Measurements from ENCODE around the gene IPO4. TPM values are rescaled to one million over a fixed set of nuclear protein-coding genes. Genes with fewer than 3 reads are reported as not detected.

Gene IPO4
- total and polyA plus RNA-seq, 2 experiments from 2014 or later, result 34.2 to 105 TPM

DNA sequence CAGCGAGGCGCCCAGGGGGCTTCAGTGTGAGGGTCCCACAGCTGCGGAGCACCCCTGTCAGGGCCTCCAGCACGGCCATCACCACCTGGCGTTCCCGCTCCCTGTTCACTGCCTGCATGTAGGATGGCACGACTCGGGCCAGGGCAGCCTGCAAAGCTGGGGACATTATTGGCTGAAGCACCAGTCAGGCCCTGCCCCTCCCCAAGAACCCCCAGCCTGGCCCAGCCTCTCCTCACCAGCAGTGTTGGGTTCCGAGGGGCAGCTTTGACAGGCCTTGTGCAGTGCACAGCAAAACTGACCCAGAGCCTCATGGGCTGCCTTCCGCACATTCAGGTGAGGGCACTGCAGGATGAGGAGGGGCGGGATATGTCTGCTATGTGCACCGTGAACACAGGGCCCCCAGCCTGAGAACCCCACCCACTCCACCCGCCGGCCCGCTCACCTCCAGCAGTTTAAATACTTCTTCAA lies 5.6 kb downstream of the IPO4 start:
- no peak overlapping the region for H3K27ac Mint-ChIP-seq
- H3K27ac ChIP-seq (ENCODE audit: low read depth), result no peak overlapping the region
- H3K4me1 Mint-ChIP-seq, result peaks cover 10% of the 10 kb centered on the region
- H3K27me3 ChIP-seq (ENCODE audit: insufficient read depth), result no peaks in the 10 kb centered on the region
- H3K4me3 ChIP-seq, result no peak overlapping the region
- peaks cover 13% of the 10 kb centered on the region; the same call in 1 of the 2 replicates for H3K79me2 ChIP-seq (replicated peaks; ENCODE audit: insufficient read depth)
- peaks cover 33% of the 10 kb centered on the region for H3K27me3 Mint-ChIP-seq (ENCODE audit: insufficient read depth, low read depth, poor library complexity)
- H3K4me2 ChIP-seq, result no peak overlapping the region
- H3K4me1 ChIP-seq (ENCODE audit: insufficient read depth), result peaks cover 4% of the 10 kb centered on the region; the same call in 1 of the 2 replicates
- no peak for ATAC-seq
- TF ChIP-seq, protein P1, sequence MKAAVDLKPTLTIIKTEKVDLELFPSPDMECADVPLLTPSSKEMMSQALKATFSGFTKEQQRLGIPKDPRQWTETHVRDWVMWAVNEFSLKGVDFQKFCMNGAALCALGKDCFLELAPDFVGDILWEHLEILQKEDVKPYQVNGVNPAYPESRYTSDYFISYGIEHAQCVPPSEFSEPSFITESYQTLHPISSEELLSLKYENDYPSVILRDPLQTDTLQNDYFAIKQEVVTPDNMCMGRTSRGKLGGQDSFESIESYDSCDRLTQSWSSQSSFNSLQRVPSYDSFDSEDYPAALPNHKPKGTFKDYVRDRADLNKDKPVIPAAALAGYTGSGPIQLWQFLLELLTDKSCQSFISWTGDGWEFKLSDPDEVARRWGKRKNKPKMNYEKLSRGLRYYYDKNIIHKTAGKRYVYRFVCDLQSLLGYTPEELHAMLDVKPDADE (IDR thresholded peaks at IDR 0.05), result no peak
- TF ChIP-seq STAT1 (IDR thresholded peaks at IDR 0.05; ENCODE audit: unreplicated experiment), result no peak
- TF ChIP-seq ZNF114 (CRISPR knock-in tag; IDR thresholded peaks at IDR 0.05), result no peak
- no peak for TF ChIP-seq POLR2AphosphoS5 (IDR thresholded peaks at IDR 0.05; ENCODE audit: low read depth)
- TF ChIP-seq, protein P2, sequence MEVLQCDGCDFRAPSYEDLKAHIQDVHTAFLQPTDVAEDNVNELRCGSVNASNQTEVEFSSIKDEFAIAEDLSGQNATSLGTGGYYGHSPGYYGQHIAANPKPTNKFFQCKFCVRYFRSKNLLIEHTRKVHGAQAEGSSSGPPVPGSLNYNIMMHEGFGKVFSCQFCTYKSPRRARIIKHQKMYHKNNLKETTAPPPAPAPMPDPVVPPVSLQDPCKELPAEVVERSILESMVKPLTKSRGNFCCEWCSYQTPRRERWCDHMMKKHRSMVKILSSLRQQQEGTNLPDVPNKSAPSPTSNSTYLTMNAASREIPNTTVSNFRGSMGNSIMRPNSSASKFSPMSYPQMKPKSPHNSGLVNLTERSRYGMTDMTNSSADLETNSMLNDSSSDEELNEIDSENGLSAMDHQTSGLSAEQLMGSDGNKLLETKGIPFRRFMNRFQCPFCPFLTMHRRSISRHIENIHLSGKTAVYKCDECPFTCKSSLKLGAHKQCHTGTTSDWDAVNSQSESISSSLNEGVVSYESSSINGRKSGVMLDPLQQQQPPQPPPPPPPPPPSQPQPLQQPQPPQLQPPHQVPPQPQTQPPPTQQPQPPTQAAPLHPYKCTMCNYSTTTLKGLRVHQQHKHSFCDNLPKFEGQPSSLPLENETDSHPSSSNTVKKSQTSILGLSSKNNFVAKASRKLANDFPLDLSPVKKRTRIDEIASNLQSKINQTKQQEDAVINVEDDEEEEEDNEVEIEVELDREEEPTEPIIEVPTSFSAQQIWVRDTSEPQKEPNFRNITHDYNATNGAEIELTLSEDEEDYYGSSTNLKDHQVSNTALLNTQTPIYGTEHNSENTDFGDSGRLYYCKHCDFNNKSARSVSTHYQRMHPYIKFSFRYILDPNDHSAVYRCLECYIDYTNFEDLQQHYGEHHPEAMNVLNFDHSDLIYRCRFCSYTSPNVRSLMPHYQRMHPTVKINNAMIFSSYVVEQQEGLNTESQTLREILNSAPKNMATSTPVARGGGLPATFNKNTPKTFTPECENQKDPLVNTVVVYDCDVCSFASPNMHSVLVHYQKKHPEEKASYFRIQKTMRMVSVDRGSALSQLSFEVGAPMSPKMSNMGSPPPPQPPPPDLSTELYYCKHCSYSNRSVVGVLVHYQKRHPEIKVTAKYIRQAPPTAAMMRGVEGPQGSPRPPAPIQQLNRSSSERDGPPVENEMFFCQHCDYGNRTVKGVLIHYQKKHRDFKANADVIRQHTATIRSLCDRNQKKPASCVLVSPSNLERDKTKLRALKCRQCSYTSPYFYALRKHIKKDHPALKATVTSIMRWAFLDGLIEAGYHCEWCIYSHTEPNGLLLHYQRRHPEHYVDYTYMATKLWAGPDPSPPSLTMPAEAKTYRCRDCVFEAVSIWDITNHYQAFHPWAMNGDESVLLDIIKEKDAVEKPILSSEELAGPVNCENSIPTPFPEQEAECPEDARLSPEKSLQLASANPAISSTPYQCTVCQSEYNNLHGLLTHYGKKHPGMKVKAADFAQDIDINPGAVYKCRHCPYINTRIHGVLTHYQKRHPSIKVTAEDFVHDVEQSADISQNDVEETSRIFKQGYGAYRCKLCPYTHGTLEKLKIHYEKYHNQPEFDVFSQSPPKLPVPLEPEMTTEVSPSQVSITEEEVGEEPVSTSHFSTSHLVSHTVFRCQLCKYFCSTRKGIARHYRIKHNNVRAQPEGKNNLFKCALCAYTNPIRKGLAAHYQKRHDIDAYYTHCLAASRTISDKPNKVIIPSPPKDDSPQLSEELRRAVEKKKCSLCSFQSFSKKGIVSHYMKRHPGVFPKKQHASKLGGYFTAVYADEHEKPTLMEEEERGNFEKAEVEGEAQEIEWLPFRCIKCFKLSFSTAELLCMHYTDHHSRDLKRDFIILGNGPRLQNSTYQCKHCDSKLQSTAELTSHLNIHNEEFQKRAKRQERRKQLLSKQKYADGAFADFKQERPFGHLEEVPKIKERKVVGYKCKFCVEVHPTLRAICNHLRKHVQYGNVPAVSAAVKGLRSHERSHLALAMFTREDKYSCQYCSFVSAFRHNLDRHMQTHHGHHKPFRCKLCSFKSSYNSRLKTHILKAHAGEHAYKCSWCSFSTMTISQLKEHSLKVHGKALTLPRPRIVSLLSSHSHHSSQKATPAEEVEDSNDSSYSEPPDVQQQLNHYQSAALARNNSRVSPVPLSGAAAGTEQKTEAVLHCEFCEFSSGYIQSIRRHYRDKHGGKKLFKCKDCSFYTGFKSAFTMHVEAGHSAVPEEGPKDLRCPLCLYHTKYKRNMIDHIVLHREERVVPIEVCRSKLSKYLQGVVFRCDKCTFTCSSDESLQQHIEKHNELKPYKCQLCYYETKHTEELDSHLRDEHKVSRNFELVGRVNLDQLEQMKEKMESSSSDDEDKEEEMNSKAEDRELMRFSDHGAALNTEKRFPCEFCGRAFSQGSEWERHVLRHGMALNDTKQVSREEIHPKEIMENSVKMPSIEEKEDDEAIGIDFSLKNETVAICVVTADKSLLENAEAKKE (CRISPR knock-in tag; IDR thresholded peaks at IDR 0.05), result no peak
- TF ChIP-seq EZH2 (IDR thresholded peaks at IDR 0.05; ENCODE audit: low read depth, unreplicated experiment), result no peak
- TF ChIP-seq, protein P3, sequence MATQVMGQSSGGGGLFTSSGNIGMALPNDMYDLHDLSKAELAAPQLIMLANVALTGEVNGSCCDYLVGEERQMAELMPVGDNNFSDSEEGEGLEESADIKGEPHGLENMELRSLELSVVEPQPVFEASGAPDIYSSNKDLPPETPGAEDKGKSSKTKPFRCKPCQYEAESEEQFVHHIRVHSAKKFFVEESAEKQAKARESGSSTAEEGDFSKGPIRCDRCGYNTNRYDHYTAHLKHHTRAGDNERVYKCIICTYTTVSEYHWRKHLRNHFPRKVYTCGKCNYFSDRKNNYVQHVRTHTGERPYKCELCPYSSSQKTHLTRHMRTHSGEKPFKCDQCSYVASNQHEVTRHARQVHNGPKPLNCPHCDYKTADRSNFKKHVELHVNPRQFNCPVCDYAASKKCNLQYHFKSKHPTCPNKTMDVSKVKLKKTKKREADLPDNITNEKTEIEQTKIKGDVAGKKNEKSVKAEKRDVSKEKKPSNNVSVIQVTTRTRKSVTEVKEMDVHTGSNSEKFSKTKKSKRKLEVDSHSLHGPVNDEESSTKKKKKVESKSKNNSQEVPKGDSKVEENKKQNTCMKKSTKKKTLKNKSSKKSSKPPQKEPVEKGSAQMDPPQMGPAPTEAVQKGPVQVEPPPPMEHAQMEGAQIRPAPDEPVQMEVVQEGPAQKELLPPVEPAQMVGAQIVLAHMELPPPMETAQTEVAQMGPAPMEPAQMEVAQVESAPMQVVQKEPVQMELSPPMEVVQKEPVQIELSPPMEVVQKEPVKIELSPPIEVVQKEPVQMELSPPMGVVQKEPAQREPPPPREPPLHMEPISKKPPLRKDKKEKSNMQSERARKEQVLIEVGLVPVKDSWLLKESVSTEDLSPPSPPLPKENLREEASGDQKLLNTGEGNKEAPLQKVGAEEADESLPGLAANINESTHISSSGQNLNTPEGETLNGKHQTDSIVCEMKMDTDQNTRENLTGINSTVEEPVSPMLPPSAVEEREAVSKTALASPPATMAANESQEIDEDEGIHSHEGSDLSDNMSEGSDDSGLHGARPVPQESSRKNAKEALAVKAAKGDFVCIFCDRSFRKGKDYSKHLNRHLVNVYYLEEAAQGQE (IDR thresholded peaks at IDR 0.05; ENCODE audit: unreplicated experiment), result no peak
- TF ChIP-seq CREB1 (CRISPR knock-in tag; IDR thresholded peaks at IDR 0.05; ENCODE audit: low read depth), result no peak
- TF ChIP-seq ZNF331 (CRISPR knock-in tag; IDR thresholded peaks at IDR 0.05; ENCODE audit: low read depth), result no peak
- no peak for TF ChIP-seq JUNB (IDR thresholded peaks at IDR 0.05; ENCODE audit: unreplicated experiment)
- no peak for TF ChIP-seq EZH2phosphoT487 (IDR thresholded peaks at IDR 0.05; ENCODE audit: unreplicated experiment)
- TF ChIP-seq, protein P4, sequence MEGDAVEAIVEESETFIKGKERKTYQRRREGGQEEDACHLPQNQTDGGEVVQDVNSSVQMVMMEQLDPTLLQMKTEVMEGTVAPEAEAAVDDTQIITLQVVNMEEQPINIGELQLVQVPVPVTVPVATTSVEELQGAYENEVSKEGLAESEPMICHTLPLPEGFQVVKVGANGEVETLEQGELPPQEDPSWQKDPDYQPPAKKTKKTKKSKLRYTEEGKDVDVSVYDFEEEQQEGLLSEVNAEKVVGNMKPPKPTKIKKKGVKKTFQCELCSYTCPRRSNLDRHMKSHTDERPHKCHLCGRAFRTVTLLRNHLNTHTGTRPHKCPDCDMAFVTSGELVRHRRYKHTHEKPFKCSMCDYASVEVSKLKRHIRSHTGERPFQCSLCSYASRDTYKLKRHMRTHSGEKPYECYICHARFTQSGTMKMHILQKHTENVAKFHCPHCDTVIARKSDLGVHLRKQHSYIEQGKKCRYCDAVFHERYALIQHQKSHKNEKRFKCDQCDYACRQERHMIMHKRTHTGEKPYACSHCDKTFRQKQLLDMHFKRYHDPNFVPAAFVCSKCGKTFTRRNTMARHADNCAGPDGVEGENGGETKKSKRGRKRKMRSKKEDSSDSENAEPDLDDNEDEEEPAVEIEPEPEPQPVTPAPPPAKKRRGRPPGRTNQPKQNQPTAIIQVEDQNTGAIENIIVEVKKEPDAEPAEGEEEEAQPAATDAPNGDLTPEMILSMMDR (conservative IDR thresholded peaks at IDR 0.05; ENCODE audit: low read depth in 2 of 2), result no peak
- TF ChIP-seq NANOG (IDR thresholded peaks at IDR 0.05; ENCODE audit: borderline replicate concordance), result no peak
- no peaks in the 10 kb centered on the region for H3K9me2 ChIP-seq (ENCODE audit: insufficient read depth)
- H3K36me3 ChIP-seq (ENCODE audit: insufficient read depth), result no peaks in the 10 kb centered on the region; the same call in 1 of the 2 replicates
- no peak for DNase-seq (ENCODE audit: low spot score)
- H4K20me1 ChIP-seq (replicated peaks; ENCODE audit: insufficient read depth), result peaks cover 6% of the 10 kb centered on the region
- H2AFZ ChIP-seq, result no peak overlapping the region
- no peak overlapping the region; the same call in 2 of the 3 replicates for H3K4me3 Mint-ChIP-seq
- H3K36me3 Mint-ChIP-seq (ENCODE audit: low read depth), result peaks cover 85% of the 10 kb centered on the region
- H3F3A ChIP-seq (replicated peaks; ENCODE audit: low read depth), result no peaks in the 10 kb centered on the region; the same call in 1 of the 2 replicates
- peaks cover 3% of the 10 kb centered on the region; the same call in 2 of the 3 replicates for H3K9me3 Mint-ChIP-seq
